ENCODE results near the gene ALG1.
"Not testable (repeated sequence)": the region's sequence is repeated elsewhere in the genome, so short reads cannot be mapped to it uniquely, and the experiment has no call there.

Gene ALG1

DNA sequence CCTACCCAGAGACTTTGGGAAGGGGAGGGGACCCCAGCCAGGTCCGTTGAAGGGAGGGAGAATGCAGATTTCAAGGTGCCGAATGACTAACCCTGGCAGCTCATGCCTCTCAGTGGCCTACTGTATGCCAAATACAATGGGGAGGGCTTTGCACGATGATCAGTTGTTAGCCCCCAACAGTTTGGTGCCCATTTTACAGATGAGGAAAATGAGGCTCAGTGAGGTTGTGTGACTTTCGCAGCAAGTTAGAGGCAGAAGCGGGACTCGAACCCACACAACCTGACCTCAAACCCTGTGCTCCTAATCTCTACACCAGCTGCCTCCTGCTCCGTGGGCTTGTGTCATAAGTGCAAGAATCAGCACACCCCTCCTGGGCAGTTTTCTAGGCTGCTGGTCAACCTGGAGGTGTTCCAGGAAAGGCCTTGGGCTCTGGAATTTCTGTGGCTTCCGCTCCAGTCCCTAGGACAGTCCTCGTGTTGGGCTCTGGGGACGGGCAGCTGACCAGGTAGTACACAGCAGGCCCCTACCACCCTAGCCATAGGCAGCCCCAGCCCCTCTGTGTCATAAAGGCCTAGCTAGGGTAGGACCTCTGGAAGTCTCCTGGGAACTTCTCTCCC, 26.0 kb upstream of the ALG1 start:
- DNase-seq, result no peak

DNA sequence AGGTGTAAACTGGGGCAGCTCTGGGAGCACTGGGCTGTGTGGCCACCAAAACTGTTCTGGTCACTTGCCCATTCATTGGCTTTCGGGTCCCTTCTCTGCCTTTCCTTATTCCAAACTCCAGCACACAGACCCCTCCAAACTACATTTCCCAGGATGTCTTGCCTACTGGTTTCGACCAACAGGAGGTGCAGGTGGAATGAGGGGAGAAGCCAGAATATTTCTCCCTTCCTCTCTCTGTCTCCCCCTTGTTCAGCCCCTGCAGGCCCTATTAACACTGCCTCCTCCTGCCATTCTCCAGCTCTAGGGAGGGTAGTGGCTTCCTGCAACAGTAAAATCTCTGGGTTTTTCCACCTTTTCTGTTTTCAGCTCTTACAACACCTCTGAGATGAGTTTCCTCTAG, 24.7 kb upstream of the ALG1 start:
- no peak for DNase-seq

DNA sequence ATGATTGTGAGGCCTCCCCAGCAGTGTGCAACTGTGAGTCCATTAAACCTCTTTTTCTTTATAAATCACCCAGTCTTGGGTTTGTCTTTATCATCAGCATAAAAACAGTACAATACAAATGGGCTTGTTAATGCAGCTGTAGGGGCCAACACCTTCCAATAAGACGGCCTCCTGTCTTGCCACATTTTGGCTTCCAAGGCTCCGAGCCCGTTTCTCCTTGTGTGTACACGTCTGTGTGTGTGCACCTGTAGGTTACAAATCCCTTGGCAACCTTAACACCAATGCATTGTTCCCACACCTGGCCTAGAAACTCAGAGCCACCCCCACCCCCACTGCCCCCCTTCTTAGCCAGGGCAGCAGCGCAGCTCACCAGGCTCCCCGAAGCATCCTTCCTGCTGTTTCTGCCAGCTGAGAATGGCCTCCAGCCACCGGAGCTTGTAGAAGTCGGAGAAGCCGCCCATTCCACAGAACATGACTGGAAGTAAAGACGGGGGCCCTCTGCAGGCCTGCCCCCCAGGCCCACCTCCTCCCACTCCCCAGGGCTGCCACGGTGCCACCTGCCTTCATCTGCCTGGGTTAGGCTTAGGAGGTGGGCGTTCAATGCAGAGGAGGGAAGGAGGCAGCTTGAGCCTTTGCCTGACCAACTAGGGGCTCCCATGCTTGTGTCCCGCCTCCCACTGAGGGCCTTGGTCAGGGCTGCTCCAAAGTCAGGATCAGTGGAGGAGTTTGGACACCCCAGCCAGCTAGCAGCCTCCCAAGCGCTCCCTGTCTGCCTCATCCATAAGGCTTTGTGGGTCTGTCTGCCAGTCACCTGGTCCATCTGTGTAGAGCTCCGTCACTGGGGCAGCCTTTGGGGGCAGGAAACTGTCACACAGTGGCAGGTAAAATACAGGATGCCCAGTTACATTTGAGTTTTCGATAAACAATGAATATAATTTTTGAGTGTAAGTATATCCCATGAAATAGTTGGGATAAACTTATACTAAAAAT, 16.5 kb upstream of the ALG1 start:
- DNase-seq, result no peak

DNA sequence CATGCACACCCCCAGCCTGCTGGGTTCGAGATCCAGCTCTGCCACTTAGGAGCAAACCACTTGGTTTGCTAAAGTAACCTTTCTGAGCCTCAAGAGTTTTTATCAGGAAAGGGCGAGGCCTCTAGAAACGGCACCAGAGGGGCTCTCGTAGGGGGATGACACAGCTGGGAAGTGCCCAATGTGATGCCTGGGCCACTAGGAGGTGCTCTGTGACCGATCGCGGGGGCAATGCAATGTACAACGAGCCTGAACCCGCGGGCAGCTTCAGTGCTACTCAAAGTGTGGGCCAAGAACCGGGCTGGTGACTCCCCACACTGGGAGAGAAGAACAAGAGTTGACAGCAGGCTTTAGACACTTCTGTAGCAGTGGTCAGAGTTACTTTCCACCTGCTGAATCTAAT, 15.3 kb upstream of the ALG1 start:
- DNase-seq, result peak in 1 of 2 donors; percentile 29

DNA sequence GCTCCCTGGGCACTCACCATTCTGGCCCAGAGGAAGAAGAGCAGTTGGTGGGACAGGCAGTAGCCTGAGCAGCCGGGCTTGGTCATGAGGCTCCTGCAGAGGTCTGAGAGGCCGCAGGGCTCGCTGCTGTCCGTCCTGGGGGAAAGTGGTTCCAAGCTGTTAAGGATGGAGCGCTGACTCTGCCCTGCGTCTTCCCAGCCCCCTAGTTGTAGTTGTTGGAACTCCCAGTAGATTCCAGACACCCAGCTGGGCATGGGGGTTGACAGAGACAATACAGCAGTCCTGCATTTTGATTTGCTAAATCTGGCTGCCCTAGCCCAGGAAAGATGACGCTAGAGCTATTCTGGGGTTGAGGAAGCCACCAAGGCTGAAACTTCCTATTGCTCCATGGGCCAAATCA, 13.2 kb upstream of the ALG1 start:
- DNase-seq, result no peak

DNA sequence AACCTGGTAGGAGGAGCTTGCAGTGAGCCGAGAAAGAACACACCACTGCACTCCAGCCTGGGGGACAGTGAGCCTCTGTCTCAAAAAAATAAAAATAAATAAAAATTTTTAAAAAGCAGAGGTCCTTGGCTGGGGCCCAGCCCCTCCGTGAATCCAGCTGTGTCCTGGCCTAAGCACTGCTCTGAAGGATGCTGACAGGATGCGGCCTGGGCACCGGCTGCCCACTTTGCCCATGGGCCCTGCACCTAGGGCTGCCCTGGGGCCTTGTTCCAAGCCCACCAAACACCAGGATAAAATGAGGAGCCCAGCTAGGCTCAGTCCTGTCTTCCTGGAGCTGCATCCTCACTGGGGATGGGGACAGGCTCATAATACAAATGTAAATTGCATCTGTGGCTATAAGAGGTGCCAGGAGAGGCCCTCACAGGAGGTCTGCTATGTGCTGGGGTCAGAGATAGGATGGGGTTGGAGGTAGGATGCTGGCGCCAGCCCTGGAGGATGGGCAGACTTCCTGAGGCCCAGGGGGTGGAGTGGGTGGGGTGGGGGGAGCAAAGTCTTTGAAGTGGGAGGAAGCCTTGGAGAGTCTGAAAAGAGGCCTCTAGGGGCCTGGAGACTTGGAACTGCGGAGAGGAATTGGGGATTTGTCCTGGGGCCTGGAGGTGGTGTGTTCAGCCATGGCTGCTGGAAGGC, 12.1 kb upstream of the ALG1 start:
- no peak for DNase-seq

DNA sequence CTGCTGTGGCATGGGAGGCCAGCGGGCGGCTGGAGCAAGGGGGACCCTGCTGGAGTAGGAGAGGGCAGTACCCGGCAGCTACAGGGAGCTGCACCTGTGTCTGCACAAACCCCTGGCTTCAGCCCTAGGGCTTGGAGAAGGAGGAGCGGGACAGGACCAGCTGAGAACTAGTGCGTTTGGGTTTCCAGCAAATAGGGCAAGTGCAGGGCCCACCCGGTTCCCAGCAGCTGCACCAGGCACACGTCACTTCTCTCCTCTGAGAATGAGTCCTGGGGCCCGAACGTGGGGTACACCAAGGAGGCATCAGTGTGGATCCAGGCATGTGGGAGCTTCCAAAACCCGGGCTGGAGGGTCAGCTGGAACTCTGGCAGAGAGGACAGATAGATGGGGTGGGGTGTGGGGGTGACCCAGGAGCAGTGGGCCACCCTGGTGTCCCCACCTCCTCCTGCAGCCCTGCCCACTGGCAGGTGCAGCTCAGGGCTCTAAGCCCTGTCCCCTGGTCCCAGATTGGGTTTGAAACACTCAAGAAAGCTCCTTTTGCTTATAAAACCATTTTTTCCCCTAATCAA, 11.5 kb upstream of the ALG1 start:
- no peak for DNase-seq

DNA sequence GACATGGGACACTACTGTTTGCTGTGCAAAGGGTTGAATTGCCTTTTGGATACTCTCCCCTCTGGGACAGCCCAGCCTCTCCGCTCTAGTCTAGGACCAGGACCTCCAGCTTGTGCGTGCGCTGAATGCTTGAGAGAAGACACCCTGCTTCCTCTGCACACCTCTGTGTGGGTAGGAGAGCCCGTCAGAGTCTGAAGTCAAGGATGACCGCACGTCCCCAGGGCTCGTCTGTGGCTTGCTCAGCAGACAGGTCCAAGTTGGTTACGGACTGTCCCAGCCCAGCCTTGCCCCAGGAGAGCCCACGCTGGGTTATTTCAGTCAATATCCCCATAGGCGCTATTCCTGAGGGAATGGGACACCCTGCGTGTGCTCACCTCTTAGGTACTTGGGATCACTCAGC, 9.6 kb upstream of the ALG1 start:
- no peak for DNase-seq

DNA sequence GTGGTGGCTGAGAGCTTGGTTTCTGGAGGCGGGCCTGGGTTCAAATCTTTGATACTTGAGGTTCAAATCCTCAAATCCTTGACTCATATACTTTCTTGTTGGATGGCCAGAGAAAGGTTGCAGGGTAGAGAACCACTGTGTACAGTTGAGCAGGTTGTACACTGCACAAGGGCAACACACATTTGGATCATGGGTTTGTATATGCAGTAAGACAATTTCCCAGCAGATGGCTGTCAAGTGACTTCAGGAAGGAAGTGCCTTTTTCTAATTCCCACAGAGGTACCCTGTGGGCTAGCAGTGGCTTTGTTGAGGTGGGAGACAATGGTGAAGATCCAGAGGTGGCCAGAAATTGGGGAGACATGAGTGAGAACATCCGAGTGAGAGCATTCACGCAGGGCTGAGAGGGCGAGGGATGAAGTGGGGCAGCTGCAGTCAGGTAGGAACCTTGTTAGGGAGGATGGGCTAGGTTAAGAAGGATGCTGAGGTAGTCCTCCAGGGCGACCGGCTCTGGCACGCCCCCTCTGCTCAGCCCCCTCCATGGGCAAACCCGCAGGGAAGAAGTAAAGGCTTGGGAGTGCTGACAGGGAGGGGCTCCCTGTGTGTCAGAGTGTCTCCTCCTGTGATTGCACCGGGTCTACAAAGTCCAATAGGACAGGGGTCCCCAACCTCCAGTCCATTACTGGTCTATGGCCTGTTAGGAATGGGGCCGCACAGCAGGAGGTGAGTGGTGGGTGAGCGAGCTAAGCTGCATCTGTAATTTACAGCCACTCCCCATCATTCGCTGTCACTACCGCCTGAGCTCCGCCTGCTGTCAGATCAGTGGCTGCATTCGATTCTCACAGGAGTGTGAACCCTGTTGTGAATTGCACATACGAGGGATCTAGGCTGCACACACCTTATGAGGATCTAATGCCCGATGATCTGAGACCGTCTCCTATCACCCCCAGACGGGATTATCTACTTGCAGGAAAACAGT, 8.6 kb upstream of the ALG1 start:
- DNase-seq, result no peak

DNA sequence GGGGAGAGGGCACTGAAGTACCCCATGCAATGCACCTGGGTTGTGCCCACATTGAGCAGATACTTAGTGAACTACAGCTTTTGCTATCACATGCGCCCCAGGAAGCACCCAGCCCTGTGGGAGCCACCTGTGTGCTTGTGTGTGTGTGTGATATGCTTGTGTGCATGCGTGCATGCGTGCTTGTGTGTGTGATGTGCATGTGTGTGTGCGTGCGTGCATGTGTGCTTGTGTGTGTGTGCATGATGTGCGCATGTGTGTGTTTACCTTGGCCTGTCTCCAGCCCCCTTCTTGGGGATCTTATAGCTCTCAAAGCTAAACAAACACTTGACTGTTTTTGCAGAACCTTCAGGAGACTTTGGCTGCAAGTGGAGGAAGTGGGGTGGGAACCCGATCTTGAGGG, 6.7 kb upstream of the ALG1 start:
- DNase-seq, result no peak

DNA sequence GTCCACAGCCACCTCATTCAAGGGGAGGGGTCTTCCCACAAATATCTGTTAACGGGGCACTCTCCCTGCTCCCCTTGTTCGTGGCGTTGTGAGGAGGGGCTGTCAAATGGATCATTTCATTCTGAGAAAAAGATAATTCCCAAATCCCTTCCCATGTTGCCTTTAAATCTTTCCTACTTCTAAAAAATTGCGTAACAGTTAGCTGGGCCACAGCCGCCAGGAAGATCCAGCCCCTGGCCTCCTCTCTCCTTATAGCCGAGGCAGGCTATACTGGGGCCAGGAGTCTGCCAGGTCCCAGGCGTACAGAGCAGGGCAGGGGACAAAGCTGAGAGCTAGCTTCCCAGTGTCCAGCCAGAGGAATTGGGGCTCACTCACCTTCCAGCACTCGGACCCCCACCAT, 6.3 kb upstream of the ALG1 start:
- DNase-seq, result no peak

DNA sequence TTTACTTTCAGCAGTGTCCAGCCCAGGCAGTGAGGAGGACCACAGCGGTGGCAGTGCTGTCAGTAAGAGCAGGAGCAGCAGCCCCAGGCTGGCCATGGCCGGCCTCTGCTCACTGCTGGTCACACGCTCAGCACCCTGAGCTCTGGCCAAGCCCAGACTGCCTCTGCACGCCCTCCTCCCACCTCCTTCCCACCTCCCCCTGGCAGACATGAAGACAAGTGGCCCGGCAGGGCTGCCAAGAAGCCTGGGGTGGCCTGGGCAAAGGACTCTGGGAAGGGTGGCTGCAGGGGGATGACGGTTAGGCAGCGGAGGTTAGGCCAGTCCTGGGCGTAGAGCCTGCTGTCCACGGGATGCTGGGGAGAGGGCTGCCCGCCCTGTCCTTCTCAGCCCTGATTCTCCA, 5.8 kb upstream of the ALG1 start, which contains the start of gene C16orf89:
TSS of gene C16orf89 (minus strand) at position 144 of the 400 bp plus-strand sequence. CDS start at position 96, 48 bp downstream.
- no peak for DNase-seq

DNA sequence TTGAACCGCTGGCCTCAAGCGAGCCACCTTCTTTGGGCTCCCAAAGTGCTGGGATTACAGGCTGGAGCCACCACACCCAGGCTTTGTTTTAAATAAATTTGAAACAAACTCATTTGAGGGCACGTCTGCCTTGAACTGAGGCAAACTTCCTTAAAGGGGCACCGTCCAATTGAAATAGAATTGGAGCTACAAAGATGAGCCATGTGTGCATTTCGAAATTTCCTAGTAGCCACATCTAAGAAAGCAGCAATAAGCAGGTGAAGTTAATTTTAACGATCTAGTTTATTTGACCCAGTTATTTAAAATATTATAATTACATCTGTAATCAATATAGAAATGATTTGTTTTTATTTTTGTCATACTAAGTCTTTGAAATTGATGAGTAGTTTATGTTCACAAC, 5.1 kb upstream of the ALG1 start:
- DNase-seq, result no peak

DNA sequence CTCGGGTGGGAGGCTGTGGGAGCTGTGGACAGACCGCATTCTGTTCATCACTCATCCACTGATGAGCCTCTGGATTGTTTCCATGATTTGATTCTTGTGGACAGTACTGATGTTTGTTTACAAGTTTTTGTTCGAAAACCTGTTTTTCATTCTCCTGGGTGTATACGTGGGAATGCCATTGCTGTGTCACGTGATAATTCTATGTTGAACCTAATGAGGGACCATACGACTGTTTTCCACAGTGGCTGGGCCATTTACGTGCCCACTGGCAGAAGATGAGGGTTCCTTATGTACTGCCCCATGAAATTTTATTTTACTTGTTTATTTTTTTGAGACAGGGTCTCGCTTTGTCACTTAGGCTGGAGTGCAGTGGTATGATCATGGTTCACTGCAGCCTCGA, 2.6 kb upstream of the ALG1 start:
- DNase-seq, result no peak

DNA sequence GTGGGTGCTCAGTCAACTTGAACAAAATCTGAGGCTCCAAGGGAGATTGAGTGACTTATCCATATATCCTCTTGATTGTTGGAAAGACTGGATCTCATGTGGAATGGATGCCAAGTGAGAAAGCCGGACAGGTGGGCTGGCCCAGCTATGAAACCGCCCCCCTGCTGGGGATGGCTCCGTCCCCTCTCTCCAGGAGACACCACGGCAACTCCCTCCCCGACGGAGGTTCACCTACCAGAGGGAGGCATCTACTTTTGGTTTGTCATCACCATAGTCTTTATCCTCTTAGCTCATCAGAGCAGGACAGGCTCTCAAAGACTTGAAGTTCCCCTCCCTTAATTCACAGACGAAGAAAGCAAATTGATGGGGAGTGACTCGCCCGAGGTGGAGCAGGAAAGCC, 1.8 kb upstream of the ALG1 start:
- no peak for DNase-seq

DNA sequence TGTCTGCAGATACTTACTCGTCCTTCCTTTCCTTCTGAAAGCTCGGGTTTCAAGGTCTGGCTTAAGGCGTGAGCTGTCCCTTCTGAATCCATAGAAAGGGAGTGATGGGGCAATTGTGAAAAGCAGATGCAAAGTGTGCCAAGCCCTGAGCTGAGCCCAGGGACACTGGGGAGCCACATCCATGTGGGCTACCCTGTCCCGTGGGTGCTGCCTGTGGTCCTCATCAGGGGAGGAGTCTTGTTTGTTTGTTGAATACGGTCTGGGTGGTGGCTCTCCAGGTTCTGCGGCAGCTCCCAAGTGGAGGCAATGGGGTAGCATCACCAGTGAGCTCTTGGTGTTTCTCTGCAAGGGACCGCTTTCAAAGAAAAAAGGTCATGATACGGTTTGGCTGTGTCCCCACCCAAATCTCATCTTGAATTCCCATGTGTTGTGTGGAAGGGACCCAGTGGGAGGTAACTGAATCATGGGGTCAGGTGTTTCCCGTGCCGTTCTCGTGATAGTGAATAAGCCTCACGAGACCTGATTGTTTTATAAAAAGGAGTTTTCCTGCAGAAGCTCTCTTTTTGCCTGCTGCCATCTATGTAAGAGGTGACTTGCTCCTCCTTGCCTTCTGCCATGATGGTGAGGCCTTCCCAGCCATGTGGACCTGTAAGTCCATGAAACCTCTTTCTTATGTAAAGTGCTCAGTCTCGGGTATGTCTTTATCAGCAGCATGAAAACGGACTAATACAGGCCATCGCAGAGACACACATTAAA, 1.0 kb upstream of the ALG1 start:
- DNase-seq, result no peak

DNA sequence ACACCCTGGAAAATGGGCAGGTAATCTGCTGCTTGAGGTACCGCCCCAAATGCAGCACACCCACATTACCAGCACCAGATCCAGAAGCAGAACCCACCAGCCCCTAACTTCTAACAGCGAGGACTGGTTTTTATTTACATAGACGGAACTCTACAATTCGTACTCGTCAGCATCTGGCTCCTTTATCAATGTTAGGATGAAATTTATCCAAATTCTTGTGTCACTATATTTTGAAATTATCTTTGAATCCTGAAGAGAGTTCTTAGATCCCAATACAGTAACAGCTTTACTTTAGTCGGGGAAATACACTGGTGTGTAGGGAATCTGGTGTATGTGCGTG, 332 bp upstream of the ALG1 start:
- DNase-seq, result no peak

DNA sequence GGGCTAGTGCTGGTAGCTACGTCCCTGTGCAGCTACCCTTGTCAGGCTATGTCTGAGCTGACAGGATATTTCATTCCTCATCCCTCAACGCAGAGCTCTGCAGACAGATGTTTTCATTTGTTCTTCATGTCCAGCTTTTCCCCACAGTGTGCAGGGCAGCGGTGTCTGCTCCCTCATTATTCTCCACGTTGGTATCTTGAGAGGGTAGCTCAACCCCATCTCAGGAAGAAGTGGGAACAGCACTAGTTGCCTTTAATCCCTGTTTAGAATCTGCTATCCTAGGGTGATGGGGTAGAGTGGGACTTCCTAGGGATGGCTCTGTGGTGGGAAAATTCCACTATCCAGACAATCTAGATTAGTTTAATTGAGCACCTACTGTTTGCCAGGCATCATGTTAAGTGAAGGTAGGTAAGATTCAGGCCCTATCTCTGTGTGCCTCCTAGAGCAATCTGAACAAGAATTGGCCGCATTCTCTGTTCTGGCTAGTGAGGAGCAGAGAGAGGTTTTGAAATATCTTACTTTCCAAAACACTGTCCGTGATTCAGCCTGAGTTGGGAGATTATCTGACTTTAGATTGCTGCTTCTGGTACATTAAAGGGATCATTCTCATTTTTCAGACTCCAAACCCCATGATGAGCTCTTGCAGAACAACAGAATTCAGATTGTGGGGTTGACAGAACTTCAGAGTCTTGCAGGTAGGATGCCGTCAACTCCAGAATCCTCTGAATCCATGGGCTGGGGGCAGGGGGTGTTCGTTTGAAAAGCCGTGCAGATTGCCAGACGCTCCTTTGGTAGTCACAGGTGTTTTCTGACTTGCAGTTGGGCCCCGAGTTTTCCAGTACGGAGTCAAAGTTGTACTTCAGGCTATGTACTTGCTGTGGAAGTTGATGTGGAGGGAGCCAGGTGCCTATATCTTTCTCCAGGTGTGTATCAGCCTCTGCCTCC, 963 bp downstream of the ALG1 start:
- no peak for DNase-seq

DNA sequence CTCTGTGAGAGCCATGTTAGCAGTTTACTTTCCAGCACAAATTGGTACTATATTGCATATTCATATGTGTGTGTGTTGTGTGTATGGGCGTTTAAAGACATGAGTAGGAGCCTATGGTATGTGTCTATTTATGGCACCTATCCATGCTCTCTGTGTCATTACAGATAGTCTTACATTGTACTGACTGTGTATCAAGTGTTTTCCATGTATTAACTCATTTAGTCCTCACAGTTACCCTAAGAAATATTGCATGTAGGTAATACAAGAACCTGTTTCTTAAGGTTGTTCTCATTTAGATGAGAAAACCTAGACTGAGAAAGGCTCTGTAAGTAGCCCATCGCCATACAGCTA, 1.6 kb downstream of the ALG1 start:
- no peak for DNase-seq

DNA sequence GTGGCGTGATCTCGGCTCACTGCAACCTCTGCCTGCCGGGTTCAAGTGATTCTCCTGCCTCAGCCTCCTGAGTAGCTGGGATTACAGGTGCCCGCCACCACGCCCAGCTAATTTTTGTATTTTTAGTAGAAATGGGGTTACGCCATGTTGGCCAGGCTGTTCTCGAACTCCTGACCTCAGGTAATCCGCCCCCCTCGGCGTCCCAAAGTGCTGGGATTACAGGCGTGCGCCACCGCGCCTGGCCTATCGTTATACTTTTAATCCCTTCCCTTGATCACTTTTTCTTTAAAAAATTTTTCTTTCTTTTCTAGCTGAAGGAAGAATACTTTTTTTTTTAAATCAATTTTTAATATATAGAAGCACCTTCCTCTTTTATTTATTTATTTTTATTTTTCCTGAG, 2.1 kb downstream of the ALG1 start:
- DNase-seq, result not testable (repeated sequence)
